ENCODE data around the gene HNF4A. TPM values are rescaled to one million over a fixed set of nuclear protein-coding genes. Genes with fewer than 3 reads are reported as not detected.
A peak's percentile ranks its signal among the peaks of the same experiment; 100 is the strongest.
"Not testable (repeated sequence)": the region's sequence is repeated elsewhere in the genome, so short reads cannot be mapped to it uniquely, and the experiment has no call there.

Gene HNF4A
- total and polyA plus RNA-seq, 7 donors = 0.27 to 124 (median 52.9) TPM; not detected in 2

DNA sequence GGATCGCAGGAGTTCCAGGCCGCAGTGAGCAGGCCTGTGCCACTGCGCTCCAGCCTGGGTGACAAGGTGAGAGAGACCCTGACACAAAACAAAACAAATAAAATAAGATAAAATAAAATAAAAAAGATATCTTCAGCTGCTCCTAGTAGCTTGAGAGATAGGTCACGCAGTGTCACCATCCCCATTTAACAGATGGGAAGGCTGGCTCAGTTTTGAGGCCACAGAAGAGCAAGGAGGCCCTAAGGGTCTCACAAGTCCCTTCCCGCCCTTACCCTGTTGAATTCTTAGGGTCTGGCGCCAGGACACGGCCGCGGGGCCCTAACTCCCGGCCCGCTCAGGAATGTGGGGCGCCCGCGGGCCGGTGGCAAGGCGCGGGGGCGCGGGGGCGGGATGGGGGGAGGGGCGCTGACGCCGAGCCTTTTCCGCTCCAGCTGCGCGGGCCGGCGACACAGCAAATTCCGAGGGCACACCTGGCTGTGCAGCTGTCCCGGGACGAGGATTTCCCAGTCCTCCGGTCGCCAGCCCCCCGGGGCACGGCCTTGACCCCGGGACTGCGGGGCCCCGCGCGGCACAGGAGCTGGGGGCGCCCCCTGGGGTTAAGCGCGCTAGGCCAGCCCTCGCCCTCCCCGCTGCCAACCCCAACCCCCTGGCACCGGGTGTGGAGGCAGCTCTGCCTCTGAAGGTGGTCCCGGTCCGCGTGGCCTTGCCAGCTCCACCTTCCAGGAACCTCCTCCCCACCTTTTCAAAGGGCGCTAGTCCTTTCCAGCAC is 28.9 kb upstream of the HNF4A start:
- DNase-seq = no peak
- Histone ChIP-seq H3K27me3 (peaks cover 0 to 22% (median 15%) of the 10 kb centered on the region in 3 donors), H3K4me3 (peak overlapping the region in 3 of 4 donors; percentile 7 to 35 (median 31)), H3K27ac (no peak overlapping the region), H3K36me3 (no peaks in the 10 kb centered on the region), H3K9me3 (no peaks in the 10 kb centered on the region), H3K4me1 (peaks cover 0 to 8% (median 4%) of the 10 kb centered on the region in 4 donors)
- TF ChIP-seq EP300 (IDR thresholded peaks at IDR 0.05) (no peak), POLR2A (IDR thresholded peaks at IDR 0.05) (no peak), POLR2AphosphoS5 (IDR thresholded peaks at IDR 0.05) (no peak)
- TF ChIP-seq, protein P1, sequence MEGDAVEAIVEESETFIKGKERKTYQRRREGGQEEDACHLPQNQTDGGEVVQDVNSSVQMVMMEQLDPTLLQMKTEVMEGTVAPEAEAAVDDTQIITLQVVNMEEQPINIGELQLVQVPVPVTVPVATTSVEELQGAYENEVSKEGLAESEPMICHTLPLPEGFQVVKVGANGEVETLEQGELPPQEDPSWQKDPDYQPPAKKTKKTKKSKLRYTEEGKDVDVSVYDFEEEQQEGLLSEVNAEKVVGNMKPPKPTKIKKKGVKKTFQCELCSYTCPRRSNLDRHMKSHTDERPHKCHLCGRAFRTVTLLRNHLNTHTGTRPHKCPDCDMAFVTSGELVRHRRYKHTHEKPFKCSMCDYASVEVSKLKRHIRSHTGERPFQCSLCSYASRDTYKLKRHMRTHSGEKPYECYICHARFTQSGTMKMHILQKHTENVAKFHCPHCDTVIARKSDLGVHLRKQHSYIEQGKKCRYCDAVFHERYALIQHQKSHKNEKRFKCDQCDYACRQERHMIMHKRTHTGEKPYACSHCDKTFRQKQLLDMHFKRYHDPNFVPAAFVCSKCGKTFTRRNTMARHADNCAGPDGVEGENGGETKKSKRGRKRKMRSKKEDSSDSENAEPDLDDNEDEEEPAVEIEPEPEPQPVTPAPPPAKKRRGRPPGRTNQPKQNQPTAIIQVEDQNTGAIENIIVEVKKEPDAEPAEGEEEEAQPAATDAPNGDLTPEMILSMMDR (IDR thresholded peaks at IDR 0.05) = no peak
- intact Hi-C loops (cut with DNase I) = no loop called here
- 8 to 13% methylated on average over 50 of the region's 50 CpGs for WGBS, 2 donors

DNA sequence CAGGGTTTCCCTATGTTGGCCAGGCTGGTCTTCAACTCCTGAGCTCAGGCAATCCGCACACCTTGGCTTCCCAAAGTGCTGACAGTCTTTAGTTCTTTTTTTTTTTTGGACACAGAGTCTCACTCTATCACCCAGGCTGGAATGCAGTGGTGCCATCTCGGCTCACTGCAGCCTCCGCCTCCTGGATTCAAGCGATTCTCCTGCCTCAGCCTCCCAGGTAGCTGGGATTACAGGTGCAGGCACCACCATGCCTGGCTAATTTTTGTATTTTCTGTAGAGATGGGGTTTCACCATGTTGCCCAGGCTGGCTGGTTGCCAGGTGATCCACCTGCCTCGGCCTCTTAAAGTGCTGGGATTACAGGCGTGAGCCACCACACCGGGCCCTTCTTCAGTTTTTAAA is 27.8 kb upstream of the HNF4A start:
- H3K36me3 ChIP-seq; H3K27ac ChIP-seq; H3K9me3 ChIP-seq; intact Hi-C loops (cut with DNase I); DNase-seq; H3K4me3 ChIP-seq; H3K4me1 ChIP-seq: not testable (repeated sequence)
- WGBS, 2 donors = 76 to 89% methylated on average over 7 of the region's 7 CpGs
- H3K27me3 ChIP-seq = peaks cover 0 to 22% (median 15%) of the 10 kb centered on the region in 3 donors

- no peaks in the 10 kb centered on the region for H3K9me3 ChIP-seq
- H3K27me3 ChIP-seq = peaks cover 0 to 22% (median 15%) of the 10 kb centered on the region in 3 donors
Observed at GRCh38 chr20:44328428-44328827, 27.1 kb upstream of the HNF4A start.

GRCh38 chr20:44331201-44331600 is 24.3 kb upstream of the HNF4A start:
- Histone ChIP-seq H3K27me3 (peaks cover 0 to 23% (median 15%) of the 10 kb centered on the region in 3 donors), H3K9me3 (no peaks in the 10 kb centered on the region), H3K36me3 (no peaks in the 10 kb centered on the region), H3K27ac (no peak overlapping the region), H3K4me3 (no peak overlapping the region), H3K4me1 (peaks cover 0 to 8% (median 4%) of the 10 kb centered on the region in 4 donors)
- no peak for TF ChIP-seq POLR2AphosphoS5 (IDR thresholded peaks at IDR 0.05)
- TF ChIP-seq EP300 (IDR thresholded peaks at IDR 0.05) = no peak
- TF ChIP-seq POLR2A (IDR thresholded peaks at IDR 0.05) = no peak
- TF ChIP-seq, protein P1 (IDR thresholded peaks at IDR 0.05) = no peak
- no peak for DNase-seq
- WGBS, 2 donors = 93 to 96% methylated on average over 2 of the region's 2 CpGs
- intact Hi-C loops (cut with DNase I) = no loop called here

More at GRCh38 chr20:44328428-44328827, 27.1 kb upstream of the HNF4A start:
- DNase-seq = no peak
- TF ChIP-seq POLR2A (IDR thresholded peaks at IDR 0.05) = no peak
- no peak for TF ChIP-seq POLR2AphosphoS5 (IDR thresholded peaks at IDR 0.05)
- TF ChIP-seq, protein P1 (IDR thresholded peaks at IDR 0.05) = no peak
- TF ChIP-seq EP300 (IDR thresholded peaks at IDR 0.05) = no peak
- intact Hi-C loops (cut with DNase I) = no loop called here
- Histone ChIP-seq H3K4me1 (peaks cover 0 to 8% (median 4%) of the 10 kb centered on the region in 4 donors), H3K27ac (no peak overlapping the region), H3K4me3 (no peak overlapping the region), H3K36me3 (no peaks in the 10 kb centered on the region)
- 76 to 87% methylated on average over 4 of the region's 4 CpGs for WGBS, 2 donors

GRCh38 chr20:44334306-44334705 is 21.2 kb upstream of the HNF4A start:
- TF ChIP-seq POLR2AphosphoS5 (IDR thresholded peaks at IDR 0.05) (no peak), POLR2A (IDR thresholded peaks at IDR 0.05) (no peak), EP300 (IDR thresholded peaks at IDR 0.05) (no peak)
- 62 to 68% methylated on average over 8 of the region's 8 CpGs for WGBS, 2 donors

More at GRCh38 chr20:44334306-44334705, 21.2 kb upstream of the HNF4A start:
- Histone ChIP-seq H3K27me3 (peaks cover 0 to 28% (median 0%) of the 10 kb centered on the region in 3 donors), H3K36me3 (no peaks in the 10 kb centered on the region), H3K4me1 (no peaks in the 10 kb centered on the region), H3K9me3 (no peaks in the 10 kb centered on the region), H3K27ac (no peak overlapping the region), H3K4me3 (no peak overlapping the region)
- DNase-seq = no peak
- intact Hi-C loops (cut with DNase I) = no loop called here

Data from sigmoid colon (tissue), 7 donors.